H1 (cell line): ENCODE measurements around the gene USHBP1. TPM values are rescaled to one million over a fixed set of nuclear protein-coding genes. Genes with fewer than 3 reads are reported as not detected.

Experiments
- CTCF ChIA-PET: fragments of 300-600 bp; sonication (Branson Sonifier 250); formaldehyde crosslinking; loops from one replicate; lab custom pipeline; 2021; ENCODE audit not compliant: partially characterized antibody; lab: Charles Lee
- POLR2A ChIA-PET: fragments of 300-600 bp; sonication (Branson Sonifier 250); formaldehyde crosslinking; loops from one replicate; lab custom pipeline; 2021; ENCODE audit warnings: inconsistent platforms; ENCODE audit not compliant: partially characterized antibody; lab: Charles Lee
- DNase-seq, 2 experiments: peaks; one replicate each; pipeline versions ENCODE4 v3.0.0 to v3.0.0-alpha.2; 2010 to 2022; ENCODE audit warnings: low spot score in 2 of 2, low read depth in 1 of 2, mixed read lengths in 1 of 2
- FAIRE-seq: peaks from 2 replicates; lab custom pipeline; 2011; peaks lifted over from hg19 to GRCh38; lab: Jason Lieb, UNC
- H2AFZ ChIP-seq: 2 replicates; pipeline ENCODE4 v1.8.1; 2012; ENCODE audit warnings: low read length, inconsistent platforms
- H2AK5ac ChIP-seq: 2 replicates; pipeline ENCODE4 v1.6.1; 2013; ENCODE audit warnings: low read depth, low read length
- H2BK120ac ChIP-seq: replicated peaks from 2 replicates; pipeline ENCODE3; 2013; ENCODE audit warnings: low read depth, low read length, inconsistent platforms
- H2BK12ac ChIP-seq: 2 replicates; pipeline ENCODE4 v1.6.1; 2013; ENCODE audit warnings: low read depth, low read length
- H2BK15ac ChIP-seq: 2 replicates; pipeline ENCODE4 v1.6.1; 2013; ENCODE audit warnings: low read length
- H2BK20ac ChIP-seq: 2 replicates; pipeline ENCODE4 v1.6.1; 2013; ENCODE audit warnings: low read length
- H2BK5ac ChIP-seq: 2 replicates; pipeline ENCODE4 v1.6.1; 2013; ENCODE audit warnings: low read depth, low read length
- H3K14ac ChIP-seq: 2 replicates; pipeline ENCODE4 v1.6.1; 2013; ENCODE audit warnings: inconsistent platforms; ENCODE audit not compliant: insufficient read length
- H3K18ac ChIP-seq: 2 replicates; pipeline ENCODE4 v1.6.1; 2013; ENCODE audit warnings: low read length; ENCODE audit errors: extremely low read depth
- H3K23ac ChIP-seq: 2 replicates; pipeline ENCODE4 v1.6.1; 2013; ENCODE audit warnings: inconsistent platforms; ENCODE audit not compliant: insufficient read length
- H3K23me2 ChIP-seq: 2 replicates; pipeline ENCODE4 v1.6.1; 2013; ENCODE audit warnings: low read depth, low read length
- H3K27ac ChIP-seq: 2 replicates; pipeline ENCODE4 v1.6.1; 2011; ENCODE audit warnings: low read depth, low read length, inconsistent platforms
- H3K27me3 ChIP-seq, 4 experiments: replicated peaks in 1 of 4; 1 replicate in 1 of 4; 2 replicates in 3 of 4; pipeline versions ENCODE4 v1.6.1 to v1.8.1; 2011 to 2013; ENCODE audit warnings: low read length in 3 of 4, mild to moderate bottlenecking in 3 of 4, inconsistent platforms in 2 of 4, mixed read lengths in 2 of 4, moderate library complexity in 1 of 4; ENCODE audit not compliant: control insufficient read depth in 3 of 4, insufficient read depth in 3 of 4; ENCODE audit errors: extremely low read depth in 1 of 4
- H3K36me3 ChIP-seq, 4 experiments: 2 replicates each; pipeline versions ENCODE4 v1.6.1 to v1.8.1; 2011 to 2013; ENCODE audit warnings: mild to moderate bottlenecking in 4 of 4, low read length in 3 of 4, moderate library complexity in 2 of 4, control low read depth in 1 of 4, inconsistent platforms in 1 of 4; ENCODE audit not compliant: insufficient read depth in 4 of 4, control insufficient read depth in 2 of 4
- H3K4ac ChIP-seq: replicated peaks from 2 replicates; pipeline ENCODE3; 2013; ENCODE audit warnings: low read length, low read depth, mixed read lengths, inconsistent platforms; ENCODE audit not compliant: insufficient read length
- H3K4me1 ChIP-seq, 4 experiments: replicated peaks in 1 of 4; 1 replicate in 1 of 4; 2 replicates in 3 of 4; pipeline versions ENCODE4 v1.6.1 to v1.8.1; 2011 to 2013; ENCODE audit warnings: low read length in 3 of 4, inconsistent platforms in 2 of 4, mixed read lengths in 1 of 4; ENCODE audit not compliant: insufficient read depth in 4 of 4, control insufficient read depth in 3 of 4
- H3K4me2 ChIP-seq, 2 experiments: 2 replicates each; pipeline versions ENCODE4 v1.6.1 to v1.8.1; 2011 to 2013; ENCODE audit warnings: low read depth in 2 of 2, low read length in 2 of 2, control low read depth in 1 of 2, inconsistent platforms in 1 of 2, mild to moderate bottlenecking in 1 of 2; ENCODE audit not compliant: insufficient read depth in 1 of 2
- H3K4me3 ChIP-seq, 4 experiments: fragments of 200-600, 300-600 bp in 1 of 4; sonication (generic), shearing (Covaris generic), sonication (Bioruptor Twin) in 1 of 4; 2 replicates each; pipeline versions ENCODE4 v1.5.1 to v1.8.1; 2011 to 2016; ENCODE audit warnings: low read length in 4 of 4, low read depth in 3 of 4, control low read depth in 2 of 4, inconsistent platforms in 2 of 4, mild to moderate bottlenecking in 2 of 4, mixed read lengths in 1 of 4, moderate library complexity in 1 of 4; ENCODE audit not compliant: insufficient read depth in 2 of 4; ENCODE audit errors: extremely low read depth in 1 of 4
- H3K56ac ChIP-seq: replicated peaks from 2 replicates; pipeline ENCODE3; 2013; ENCODE audit warnings: low read depth, mild to moderate bottlenecking, mixed read lengths, low read length, inconsistent platforms; ENCODE audit not compliant: insufficient read length
- H3K79me1 ChIP-seq: 2 replicates; pipeline ENCODE4 v1.6.1; 2013; ENCODE audit warnings: low read depth, low read length, control low read depth
- H3K79me2 ChIP-seq, 2 experiments: 2 replicates each; pipeline versions ENCODE4 v1.6.1 to v1.8.1; 2012 to 2013; ENCODE audit warnings: low read length in 2 of 2, mild to moderate bottlenecking in 2 of 2, inconsistent platforms in 1 of 2; ENCODE audit not compliant: insufficient read depth in 2 of 2, control insufficient read depth in 1 of 2
- H3K9ac ChIP-seq, 4 experiments: replicated peaks in 1 of 4; 1 replicate in 1 of 4; 2 replicates in 3 of 4; pipeline versions ENCODE4 v1.6.1 to v1.8.1; 2011 to 2013; ENCODE audit warnings: low read depth in 3 of 4, low read length in 3 of 4, control low read depth in 2 of 4, mild to moderate bottlenecking in 2 of 4, moderate library complexity in 2 of 4, inconsistent platforms in 1 of 4; ENCODE audit errors: extremely low read depth in 1 of 4
- H3K9me3 ChIP-seq, 2 experiments: 2 replicates each; pipeline versions ENCODE4 v1.6.1 to v1.8.1; 2012 to 2013; ENCODE audit warnings: mild to moderate bottlenecking in 2 of 2, moderate library complexity in 2 of 2, control low read depth in 1 of 2, inconsistent platforms in 1 of 2, low read depth in 1 of 2, low read length in 1 of 2, mixed read lengths in 1 of 2; ENCODE audit not compliant: insufficient read depth in 2 of 2
- H4K20me1 ChIP-seq, 2 experiments: replicated peaks in 1 of 2; 2 replicates each; pipeline versions ENCODE3 to v1.8.1; 2011 to 2013; ENCODE audit warnings: inconsistent platforms in 2 of 2, low read length in 2 of 2, mild to moderate bottlenecking in 1 of 2; ENCODE audit not compliant: insufficient read depth in 2 of 2, control insufficient read depth in 1 of 2
- H4K5ac ChIP-seq: 2 replicates; pipeline ENCODE4 v1.6.1; 2013; ENCODE audit warnings: low read length, low read depth, mixed read lengths, inconsistent platforms; ENCODE audit not compliant: insufficient read length
- H4K8ac ChIP-seq: 2 replicates; pipeline ENCODE4 v1.8.0; 2013; ENCODE audit warnings: mild to moderate bottlenecking, moderate library complexity, low read length, inconsistent platforms; ENCODE audit not compliant: insufficient read depth; ENCODE audit errors: extremely low read depth
- H4K91ac ChIP-seq: replicated peaks from 2 replicates; pipeline ENCODE3; 2013; ENCODE audit warnings: low read length, mixed read lengths, inconsistent platforms; ENCODE audit not compliant: insufficient read length
- EP300 ChIP-seq, 2 experiments: IDR thresholded peaks; 1 replicate in 1 of 2; 2 replicates in 1 of 2; pipeline ENCODE4 v1.6.1; 2011 to 2012; ENCODE audit warnings: low read depth in 2 of 2, low read length in 2 of 2, mild to moderate bottlenecking in 2 of 2, borderline replicate concordance in 1 of 2, inconsistent platforms in 1 of 2, moderate library complexity in 1 of 2
- HDAC2 ChIP-seq, 2 experiments: fragments of 300-600 bp in 1 of 2; sonication (generic) in 1 of 2; IDR thresholded peaks; 2 replicates each; pipeline ENCODE4 v1.6.1; 2011 to 2012; ENCODE audit warnings: low read depth in 2 of 2, low read length in 2 of 2, mild to moderate bottlenecking in 2 of 2, moderate library complexity in 2 of 2, borderline replicate concordance in 1 of 2, inconsistent platforms in 1 of 2
- HDAC6 ChIP-seq: IDR thresholded peaks from one replicate; pipeline ENCODE4 v1.7.1; 2012; ENCODE audit warnings: low read depth, mild to moderate bottlenecking, inconsistent platforms, low read length, moderate library complexity
- KDM1A ChIP-seq: fragments of 200-600, 300-600 bp; sonication (generic); IDR thresholded peaks from 2 replicates; pipeline ENCODE4 v1.7.1; 2016; ENCODE audit warnings: mild to moderate bottlenecking, low read length, borderline replicate concordance
- POLR2A ChIP-seq, 2 experiments: IDR thresholded peaks; 1 replicate in 1 of 2; 2 replicates in 1 of 2; pipeline ENCODE4 v1.6.1; 2011; ENCODE audit warnings: low read depth in 2 of 2, low read length in 2 of 2, mild to moderate bottlenecking in 2 of 2; ENCODE audit errors: control extremely low read depth in 1 of 2
- POLR2AphosphoS5 ChIP-seq: IDR thresholded peaks from 2 replicates; pipeline ENCODE4 v1.6.1; 2011; ENCODE audit warnings: low read depth, low read length
- RAD21 ChIP-seq, 2 experiments: IDR thresholded peaks in 1 of 2; conservative IDR thresholded peaks in 1 of 2; 2 replicates each; pipeline ENCODE4 v1.6.1; 2011; ENCODE audit warnings: low read depth in 2 of 2, low read length in 2 of 2, improper control_type of control experiment in 1 of 2, inconsistent platforms in 1 of 2, mild to moderate bottlenecking in 1 of 2, moderate library complexity in 1 of 2
- RFX5 ChIP-seq: IDR thresholded peaks from 2 replicates; pipeline ENCODE4 v1.6.1; 2011; ENCODE audit warnings: low read depth, low read length, improper control_type of control experiment, borderline replicate concordance
- WGBS, 2 experiments: shearing (Covaris generic) in 1 of 2; methylation state at CpG; one replicate each; pipeline versions ENCODE4 v1.1.6 to v1.1.7; 2013 to 2015; ENCODE audit warnings: low lambda C conversion rate in 2 of 2, mixed read lengths in 2 of 2, inconsistent platforms in 1 of 2, low coverage in 1 of 2, missing lambda C conversion rate in 1 of 2; ENCODE audit not compliant: insufficient replicate concordance in 2 of 2, insufficient coverage in 1 of 2, insufficient read length in 1 of 2; ENCODE audit errors: extremely low coverage in 1 of 2, missing lambda C conversion rate in 1 of 2; 5-methylcytosine and 5-hydroxymethylcytosine counted together
- polyA plus RNA-seq, 7 experiments: library from polyadenylated mRNA; depleted of rRNA in 3 of 7; stranded (reverse) in 5 of 7; unstranded in 2 of 7; fragments of >200 nt in 5 of 7; fragments of 200-250 nt in 2 of 7; gene quantifications; 1 replicate in 5 of 7; 2 replicates in 1 of 7; 4 replicates in 1 of 7; pipeline versions ENCODE4 v1.2.1 to v1.2.3, GENCODE V29; 2011 to 2013; ENCODE audit warnings: missing spikeins in 2 of 7, mixed read lengths in 2 of 7
- total RNA-seq: library from RNA; stranded (reverse); fragmentation: NEBNext Ultra II Directional; extraction: Animal tissue kit (Norgen Biotek cat#: 25700); gene quantifications from 2 replicates; pipeline ENCODE4 v1.2.1, GENCODE V29; 2021

USHBP1 gene
- total and polyA plus RNA-seq, 2 of the 8 experiments (the other 6 are each of a cell fraction or from before 2014, with no cell fraction given): 5.0 to 7.5 TPM

GRCh38 chr19:17242431-17243208 is 21.9 kb downstream of the USHBP1 start:
- H3K56ac ChIP-seq: no peak overlapping the region
- no peaks in the 10 kb centered on the region for H3K27me3 ChIP-seq
- peaks cover 0 to 16% (median 3%) of the 10 kb centered on the region in 4 experiments; a peak in 4 of 8 replicates for H3K36me3 ChIP-seq
- no peak overlapping the region for H3K4ac ChIP-seq
- H2AK5ac ChIP-seq: peak overlapping the region; percentile 65; the same call in 1 of the 2 replicates
- H3K79me2 ChIP-seq: peaks cover 26 to 54% of the 10 kb centered on the region in 2 experiments; a peak in 3 of 4 replicates
- no peak overlapping the region for H4K5ac ChIP-seq
- no peak overlapping the region; the same call in 1 of the 2 replicates for H2BK12ac ChIP-seq
- peaks cover 2% of the 10 kb centered on the region; the same call in 1 of the 2 replicates for H3K23me2 ChIP-seq
- DNase-seq (no peak), FAIRE-seq (no peak)
- H2BK20ac ChIP-seq: no peak overlapping the region
- peak overlapping the region; percentile 87; the same call in 1 of the 2 replicates for H2BK5ac ChIP-seq
- WGBS, 2 experiments: 76% methylated on average over 8 of the region's 8 CpGs; no CpG with 5 or more reads in 1 of the 2 experiments
- peaks cover 12% of the 10 kb centered on the region for H3K79me1 ChIP-seq
- H3K4me3 ChIP-seq: peak overlapping the region in 2 of 4 experiments; percentile 4 to 83; a peak in 3 of 8 replicates
- no peak overlapping the region for H3K23ac ChIP-seq
- H2AFZ ChIP-seq: no peak overlapping the region
- no peak overlapping the region; the same call in 1 of the 2 replicates for H3K27ac ChIP-seq
- peak overlapping the region in 1 of 4 experiments; percentile 6; a peak in 1 of 7 replicates for H3K9ac ChIP-seq
- no peak overlapping the region for H3K14ac ChIP-seq
- H4K91ac ChIP-seq: no peak overlapping the region
- H3K4me1 ChIP-seq: peaks cover 3 to 23% (median 15%) of the 10 kb centered on the region in 4 experiments
- no peaks in the 10 kb centered on the region for H3K9me3 ChIP-seq
- CTCF ChIA-PET: interaction anchor here (1.0 to 1.9 kb wide), 9 partner anchors 8 to 61 kb away, joined by 3 to 7 read pairs (median 3); partner anchors contain the start of genes ABHD8, BABAM1 and USE1
- POLR2A ChIA-PET: interaction anchor here (0.6 to 6.4 kb wide), 16 partner anchors 10 to 49 kb away, joined by 3 to 118 read pairs (median 4); partner anchors contain the start of genes ANKLE1, BABAM1, OCEL1 and USE1
- H4K20me1 ChIP-seq: peaks cover 13 to 15% of the 10 kb centered on the region in 2 experiments
- no peak overlapping the region for H4K8ac ChIP-seq
- H2BK15ac ChIP-seq: 0 out of 2 replicates have a peak overlapping the region, but pooled peaks have one; percentile 18
- H2BK120ac ChIP-seq: no peak overlapping the region
- H3K18ac ChIP-seq: 0 out of 2 replicates have a peak overlapping the region, but pooled peaks have one; percentile 24
- peak overlapping the region; percentile 74 to 83; a peak in 3 of 4 replicates for H3K4me2 ChIP-seq
- TF ChIP-seq EP300 (IDR thresholded peaks at IDR 0.05; ENCODE audit: borderline replicate concordance in 1 of 2, low read depth in 2 of 2, low read length in 2 of 2) (no peak), RAD21 (IDR thresholded peaks at IDR 0.05 in 1 of 2, conservative IDR thresholded peaks at IDR 0.05 in 1 of 2; ENCODE audit: low read depth in 2 of 2, low read length in 2 of 2) (no peak), HDAC6 (no peak), POLR2AphosphoS5 (0 out of 2 replicates have a peak, but pooled peaks have one; percentile 22), KDM1A (peak; percentile 71; the same call in 1 of the 2 replicates), RFX5 (no peak), POLR2A (IDR thresholded peaks at IDR 0.05; ENCODE audit: control extremely low read depth in 1 of 2, low read depth in 2 of 2, low read length in 2 of 2) (0 out of 3 replicates have a peak, but pooled peaks of 1 of the 2 experiments have one; percentile 15), HDAC2 (IDR thresholded peaks at IDR 0.05; ENCODE audit: borderline replicate concordance in 1 of 2, low read depth in 2 of 2, low read length in 2 of 2) (0 out of 4 replicates have a peak, but pooled peaks of 1 of the 2 experiments have one; percentile 26)
